ENCODE measurements around the gene GRIA1.

DNA sequence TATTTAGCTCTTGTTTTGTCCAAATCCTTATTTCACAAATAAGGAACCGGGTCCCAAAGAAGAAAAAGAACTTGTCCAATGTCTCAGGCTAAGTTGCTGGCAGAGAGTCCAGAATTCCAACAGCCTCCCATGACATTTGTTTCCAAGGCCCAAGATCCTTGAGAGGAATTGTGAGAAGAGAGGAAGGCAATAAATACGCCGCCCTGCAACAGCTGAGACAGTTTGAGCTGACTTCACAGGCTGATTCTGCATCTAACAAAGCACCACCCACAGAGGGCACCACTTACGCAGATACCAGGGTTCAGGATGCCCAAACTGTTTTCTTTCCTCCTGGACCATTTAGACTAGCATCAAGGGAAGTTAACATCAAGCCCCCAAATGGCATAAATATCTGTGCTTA lies 336.9 kb downstream of the GRIA1 start:
- TF ChIP-seq, protein P1, sequence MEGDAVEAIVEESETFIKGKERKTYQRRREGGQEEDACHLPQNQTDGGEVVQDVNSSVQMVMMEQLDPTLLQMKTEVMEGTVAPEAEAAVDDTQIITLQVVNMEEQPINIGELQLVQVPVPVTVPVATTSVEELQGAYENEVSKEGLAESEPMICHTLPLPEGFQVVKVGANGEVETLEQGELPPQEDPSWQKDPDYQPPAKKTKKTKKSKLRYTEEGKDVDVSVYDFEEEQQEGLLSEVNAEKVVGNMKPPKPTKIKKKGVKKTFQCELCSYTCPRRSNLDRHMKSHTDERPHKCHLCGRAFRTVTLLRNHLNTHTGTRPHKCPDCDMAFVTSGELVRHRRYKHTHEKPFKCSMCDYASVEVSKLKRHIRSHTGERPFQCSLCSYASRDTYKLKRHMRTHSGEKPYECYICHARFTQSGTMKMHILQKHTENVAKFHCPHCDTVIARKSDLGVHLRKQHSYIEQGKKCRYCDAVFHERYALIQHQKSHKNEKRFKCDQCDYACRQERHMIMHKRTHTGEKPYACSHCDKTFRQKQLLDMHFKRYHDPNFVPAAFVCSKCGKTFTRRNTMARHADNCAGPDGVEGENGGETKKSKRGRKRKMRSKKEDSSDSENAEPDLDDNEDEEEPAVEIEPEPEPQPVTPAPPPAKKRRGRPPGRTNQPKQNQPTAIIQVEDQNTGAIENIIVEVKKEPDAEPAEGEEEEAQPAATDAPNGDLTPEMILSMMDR (IDR thresholded peaks at IDR 0.05), result no peak
- TF ChIP-seq POLR2A (IDR thresholded peaks at IDR 0.05), result no peak
